GM12892 (cell line): ENCODE data around the gene RXRG.

ENCODE experiments used
- POLR2A ChIP-seq: IDR thresholded peaks from 2 replicates; pipeline ENCODE4 v1.6.1; 2011; ENCODE audit warnings: low read depth, low read length, control low read depth
- POLR2AphosphoS5 ChIP-seq: IDR thresholded peaks from 2 replicates; pipeline ENCODE4 v1.6.1; 2011; ENCODE audit warnings: low read depth, low read length, control low read depth

DNA sequence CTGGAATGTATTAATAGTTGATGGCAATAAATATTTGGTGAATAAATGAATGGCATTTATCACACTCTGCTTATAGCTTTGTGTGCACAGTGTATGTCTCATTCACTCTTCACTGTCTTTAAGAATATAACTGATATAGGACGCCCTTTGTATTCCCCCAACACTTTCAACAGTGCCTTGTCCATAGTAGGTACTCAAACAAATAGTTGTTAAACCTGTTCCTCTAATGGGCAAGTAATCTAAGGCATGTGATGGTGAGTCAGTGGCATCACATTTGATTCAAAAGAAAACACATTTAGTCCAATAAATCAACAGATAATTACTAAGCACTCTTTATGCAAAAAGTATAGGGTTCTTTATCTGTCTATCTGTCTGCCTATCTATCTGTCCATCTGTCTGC, 11.2 kb upstream of the RXRG start:
- TF ChIP-seq POLR2A (no peak), POLR2AphosphoS5 (no peak)
